ENCODE results near the gene SLC6A20.

The SLC6A20 gene

GRCh38 chr3:45819543-45819942 lies 23.2 kb upstream of the SLC6A20 start:
- CTCF ChIA-PET: no interaction called here
- TF ChIP-seq, protein P1, sequence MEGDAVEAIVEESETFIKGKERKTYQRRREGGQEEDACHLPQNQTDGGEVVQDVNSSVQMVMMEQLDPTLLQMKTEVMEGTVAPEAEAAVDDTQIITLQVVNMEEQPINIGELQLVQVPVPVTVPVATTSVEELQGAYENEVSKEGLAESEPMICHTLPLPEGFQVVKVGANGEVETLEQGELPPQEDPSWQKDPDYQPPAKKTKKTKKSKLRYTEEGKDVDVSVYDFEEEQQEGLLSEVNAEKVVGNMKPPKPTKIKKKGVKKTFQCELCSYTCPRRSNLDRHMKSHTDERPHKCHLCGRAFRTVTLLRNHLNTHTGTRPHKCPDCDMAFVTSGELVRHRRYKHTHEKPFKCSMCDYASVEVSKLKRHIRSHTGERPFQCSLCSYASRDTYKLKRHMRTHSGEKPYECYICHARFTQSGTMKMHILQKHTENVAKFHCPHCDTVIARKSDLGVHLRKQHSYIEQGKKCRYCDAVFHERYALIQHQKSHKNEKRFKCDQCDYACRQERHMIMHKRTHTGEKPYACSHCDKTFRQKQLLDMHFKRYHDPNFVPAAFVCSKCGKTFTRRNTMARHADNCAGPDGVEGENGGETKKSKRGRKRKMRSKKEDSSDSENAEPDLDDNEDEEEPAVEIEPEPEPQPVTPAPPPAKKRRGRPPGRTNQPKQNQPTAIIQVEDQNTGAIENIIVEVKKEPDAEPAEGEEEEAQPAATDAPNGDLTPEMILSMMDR (IDR thresholded peaks at IDR 0.05; ENCODE audit: control extremely low read depth, extremely low read depth, low read depth, missing control alignments): no peak
- DNase-seq (ENCODE audit: extremely low spot score): no peak
- POLR2A ChIA-PET: no interaction called here

GRCh38 chr3:45817831-45818522 lies 21.6 kb upstream of the SLC6A20 start:
- DNase-seq (ENCODE audit: extremely low spot score): no peak
- POLR2A ChIA-PET: no interaction called here
- TF ChIP-seq, protein P1 (IDR thresholded peaks at IDR 0.05; ENCODE audit: control extremely low read depth, extremely low read depth, low read depth, missing control alignments): no peak
- CTCF ChIA-PET: interaction anchor here (0.8 to 1.3 kb wide), 6 partner anchors 8 to 158 kb away, joined by 3 to 4 read pairs (median 3); no protein-coding TSS in a partner anchor

- TF ChIP-seq, protein P1 (IDR thresholded peaks at IDR 0.05; ENCODE audit: control extremely low read depth, extremely low read depth, low read depth, missing control alignments): no peak
- DNase-seq (ENCODE audit: extremely low spot score): no peak
- CTCF ChIA-PET: interaction anchor here (0.7 to 1.9 kb wide), 9 partner anchors 11 to 263 kb away, joined by 3 to 5 read pairs (median 4); no protein-coding TSS in a partner anchor
- POLR2A ChIA-PET: no interaction called here
Measured at GRCh38 chr3:45816544-45816943, 20.2 kb upstream of the SLC6A20 start.

DNA sequence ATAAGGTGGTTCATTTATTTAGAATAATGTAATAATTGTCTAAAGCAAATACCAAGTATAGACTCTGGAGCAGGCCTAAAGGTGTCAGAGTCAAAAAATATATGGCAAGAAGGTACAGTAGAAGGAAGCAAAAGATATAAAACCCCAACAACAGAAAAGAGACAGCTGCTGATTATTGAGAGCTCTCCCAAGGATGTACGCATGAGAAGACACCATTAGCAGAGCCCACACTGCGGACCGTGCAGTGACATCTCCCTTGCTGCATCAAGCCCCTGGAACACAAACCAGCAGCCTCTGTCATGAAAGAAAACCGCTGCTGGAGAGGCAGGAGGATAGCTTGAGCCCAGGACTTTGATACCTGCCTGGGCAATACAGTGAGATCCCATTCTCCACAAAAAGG lies 18.0 kb upstream of the SLC6A20 start:
- CTCF ChIA-PET: no interaction called here
- TF ChIP-seq, protein P1 (IDR thresholded peaks at IDR 0.05; ENCODE audit: control extremely low read depth, extremely low read depth, low read depth, missing control alignments): no peak
- POLR2A ChIA-PET: no interaction called here
- DNase-seq (ENCODE audit: extremely low spot score): no peak

- ChIA-PET CTCF (interaction anchor here (0.9 to 2.2 kb wide), 4 partner anchors 13 to 47 kb away, joined by 3 to 6 read pairs (median 3); no protein-coding TSS in a partner anchor), POLR2A (no interaction called here)
- TF ChIP-seq, protein P1 (IDR thresholded peaks at IDR 0.05; ENCODE audit: control extremely low read depth, extremely low read depth, low read depth, missing control alignments): no peak
- no peak for DNase-seq (ENCODE audit: extremely low spot score)
Measured at GRCh38 chr3:45807681-45808540, 11.6 kb upstream of the SLC6A20 start.

DNA sequence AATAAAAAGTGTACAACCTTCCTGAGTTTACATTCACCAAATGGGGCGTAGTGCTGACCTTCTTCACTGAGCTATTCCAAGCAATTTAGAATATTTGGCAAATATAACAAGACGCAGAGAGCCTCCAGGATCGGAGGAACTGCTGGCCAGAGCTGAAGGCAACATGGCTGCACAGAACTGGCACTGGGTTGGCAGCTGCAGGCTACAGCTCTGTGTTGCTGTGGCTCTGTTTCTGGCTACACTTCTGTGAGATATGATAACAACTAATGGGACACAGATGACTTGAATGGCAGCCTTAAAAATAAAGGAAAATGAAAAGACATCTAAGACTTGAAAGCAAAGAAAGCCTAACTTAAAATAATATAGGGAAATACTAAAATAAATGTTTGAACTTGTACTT lies 10.8 kb upstream of the SLC6A20 start:
- no peak for DNase-seq (ENCODE audit: extremely low spot score)
- TF ChIP-seq, protein P1 (IDR thresholded peaks at IDR 0.05; ENCODE audit: control extremely low read depth, extremely low read depth, low read depth, missing control alignments): no peak
- POLR2A ChIA-PET: no interaction called here
- CTCF ChIA-PET: interaction anchor here (0.9 to 2.2 kb wide), 6 partner anchors 18 to 122 kb away, joined by 3 to 6 read pairs (median 3); partner anchors contain the start of gene LZTFL1
